GM23338 (cell line): Measurements from ENCODE around the gene DLST. TPM values are rescaled to one million over a fixed set of nuclear protein-coding genes. Genes with fewer than 3 reads are reported as not detected.

ENCODE experiments used
- ATAC-seq: fragments of 200-7000 bp; cut with Tn5 transposase; 3 replicates; pipeline ENCODE4 v1.9.1; 2020
- DNase-seq: peaks from one replicate; pipeline ENCODE4 v3.0.0-alpha.2; 2015; ENCODE audit warnings: low spot score
- H2AFZ ChIP-seq: fragments of 200-600 bp; sonication (generic); 2 replicates; pipeline ENCODE4 v1.8.0; 2016; ENCODE audit warnings: antibody characterized with exemption, mild to moderate bottlenecking, moderate library complexity
- H3F3A ChIP-seq: fragments of 200-600 bp; sonication (generic); replicated peaks from 2 replicates; pipeline ENCODE4 v1.8.0; 2017; ENCODE audit warnings: antibody characterized with exemption, mixed run types, low read depth
- H3K27ac ChIP-seq: fragments of 200-600 bp; sonication (generic); 2 replicates; pipeline ENCODE4 v1.6.1; 2016; ENCODE audit warnings: low read depth
- H3K27me3 ChIP-seq: fragments of 200-600 bp; sonication (generic); 2 replicates; pipeline ENCODE4 v1.8.0; 2016; ENCODE audit warnings: mild to moderate bottlenecking, mixed run types, moderate library complexity; ENCODE audit not compliant: insufficient read depth
- H3K36me3 ChIP-seq: fragments of 200-600 bp; sonication (generic); 2 replicates; pipeline ENCODE4 v1.8.0; 2016; ENCODE audit warnings: mild to moderate bottlenecking; ENCODE audit not compliant: insufficient read depth
- H3K4me1 ChIP-seq: fragments of 200-600 bp; sonication (generic); 2 replicates; pipeline ENCODE4 v1.8.0; 2016; ENCODE audit warnings: mild to moderate bottlenecking, moderate library complexity; ENCODE audit not compliant: insufficient read depth
- H3K4me2 ChIP-seq: fragments of 200-600 bp; sonication (generic); 2 replicates; pipeline ENCODE4 v1.7.1; 2017; ENCODE audit warnings: mixed run types
- H3K4me3 ChIP-seq: fragments of 200-600 bp; sonication (generic); 2 replicates; pipeline ENCODE4 v1.6.1; 2016; ENCODE audit warnings: mixed run types
- H3K79me2 ChIP-seq: fragments of 200-600 bp; sonication (generic); replicated peaks from 2 replicates; pipeline ENCODE4 v1.8.0; 2017; ENCODE audit warnings: mild to moderate bottlenecking; ENCODE audit not compliant: insufficient read depth
- H3K9me2 ChIP-seq: fragments of 200-600 bp; sonication (generic); 2 replicates; pipeline ENCODE4 v1.8.0; 2017; ENCODE audit not compliant: insufficient read depth
- H4K20me1 ChIP-seq: fragments of 200-600 bp; sonication (generic); replicated peaks from 2 replicates; pipeline ENCODE4 v1.8.0; 2017; ENCODE audit warnings: mild to moderate bottlenecking; ENCODE audit not compliant: insufficient read depth
- H3K27ac Mint-ChIP-seq: 2 replicates; pipeline ENCODE4 v1.8.0; 2020; ENCODE audit warnings: inconsistent platforms, mild to moderate bottlenecking, moderate library complexity, mixed read lengths
- H3K27me3 Mint-ChIP-seq: 3 replicates; pipeline ENCODE4 v1.8.0; 2022; ENCODE audit warnings: low read depth, mild to moderate bottlenecking, moderate library complexity, mixed read lengths, inconsistent platforms; ENCODE audit not compliant: insufficient read depth, poor library complexity
- H3K36me3 Mint-ChIP-seq: 3 replicates; pipeline ENCODE4 v1.8.0; 2021; ENCODE audit warnings: low read depth, mild to moderate bottlenecking, inconsistent platforms, moderate library complexity, mixed read lengths
- H3K4me1 Mint-ChIP-seq: 3 replicates; pipeline ENCODE4 v1.8.0; 2020; ENCODE audit warnings: mild to moderate bottlenecking, inconsistent platforms, mixed read lengths
- H3K4me3 Mint-ChIP-seq: 3 replicates; pipeline ENCODE4 v1.8.0; 2021; ENCODE audit warnings: moderate library complexity, mild to moderate bottlenecking, inconsistent platforms, mixed read lengths
- H3K9me3 Mint-ChIP-seq: 3 replicates; pipeline ENCODE4 v1.8.0; 2020; ENCODE audit warnings: moderate library complexity, mild to moderate bottlenecking, inconsistent platforms, mixed read lengths
- CREB1 ChIP-seq: fragments of 250-450 bp; sonication (Bioruptor Pico); IDR thresholded peaks from 2 replicates; pipeline ENCODE4 v1.5.0; 2020; ENCODE audit warnings: low read depth, mild to moderate bottlenecking, moderate library complexity
- CTCF ChIP-seq, 2 experiments: fragments of 200-600 bp in 1 of 2; sonication (generic) in 1 of 2; conservative IDR thresholded peaks; 2 replicates each; pipeline versions ENCODE4 v1.5.1 to v1.6.1; 2016 to 2017; ENCODE audit warnings: antibody characterized with exemption in 2 of 2, low read depth in 2 of 2, mild to moderate bottlenecking in 2 of 2, moderate library complexity in 1 of 2
- EZH2 ChIP-seq: fragments of 200-600 bp; sonication (generic); IDR thresholded peaks from one replicate; pipeline ENCODE4 v1.8.0; 2017; ENCODE audit warnings: antibody characterized with exemption, mild to moderate bottlenecking, low read depth; ENCODE audit not compliant: unreplicated experiment
- EZH2phosphoT487 ChIP-seq: fragments of 200-600 bp; sonication (generic); IDR thresholded peaks from one replicate; pipeline ENCODE4 v1.8.1; 2018; ENCODE audit warnings: antibody characterized with exemption; ENCODE audit not compliant: unreplicated experiment
- JUNB ChIP-seq: IDR thresholded peaks from one replicate; pipeline ENCODE4 v1.6.1; 2016; ENCODE audit warnings: antibody characterized with exemption; ENCODE audit not compliant: unreplicated experiment
- NANOG ChIP-seq: IDR thresholded peaks from 2 replicates; pipeline ENCODE4 v1.6.1; 2016; ENCODE audit warnings: antibody characterized with exemption, borderline replicate concordance
- POLR2AphosphoS5 ChIP-seq: IDR thresholded peaks from 2 replicates; pipeline ENCODE4 v1.6.1; 2016; ENCODE audit warnings: antibody characterized with exemption, low read depth
- REST ChIP-seq: IDR thresholded peaks from one replicate; pipeline ENCODE4 v1.6.1; 2018; ENCODE audit warnings: antibody characterized with exemption; ENCODE audit not compliant: unreplicated experiment
- STAT1 ChIP-seq: IDR thresholded peaks from one replicate; pipeline ENCODE4 v1.6.1; 2016; ENCODE audit warnings: antibody characterized with exemption; ENCODE audit not compliant: unreplicated experiment
- ZNF114 ChIP-seq: fragments of 250-450 bp; sonication (Bioruptor Pico); IDR thresholded peaks from 2 replicates; pipeline ENCODE4 v1.5.0; 2020; ENCODE audit warnings: mild to moderate bottlenecking, moderate library complexity
- ZNF331 ChIP-seq: fragments of 250-450 bp; sonication (Bioruptor Pico); IDR thresholded peaks from 2 replicates; pipeline ENCODE4 v1.5.0; 2020; ENCODE audit warnings: low read depth, mild to moderate bottlenecking, moderate library complexity
- ZNF462 ChIP-seq: fragments of 250-450 bp; sonication (Bioruptor Pico); IDR thresholded peaks from 2 replicates; pipeline ENCODE4 v1.5.0; 2020; ENCODE audit warnings: mild to moderate bottlenecking, moderate library complexity
- polyA plus RNA-seq: library from polyadenylated mRNA; unstranded; fragments of >200 nt; fragmentation: Nextera tagmentation; extraction: Ambion mirVana; gene quantifications from 2 replicates; pipeline ENCODE4 v1.2.1, GENCODE V29; 2016
- total RNA-seq: library from RNA; depleted of rRNA; stranded (reverse); fragments of >200 nt; shearing (Covaris generic); gene quantifications from 2 replicates; pipeline ENCODE4 v1.2.3, GENCODE V29; 2014
- TF ChIP-seq, protein P1 (sequence below): IDR thresholded peaks from 2 replicates; pipeline ENCODE4 v1.6.1; 2016; ENCODE audit warnings: antibody characterized with exemption

Gene DLST
- total and polyA plus RNA-seq, 2 experiments from 2014 or later, result 11.2 to 106 TPM

DNA sequence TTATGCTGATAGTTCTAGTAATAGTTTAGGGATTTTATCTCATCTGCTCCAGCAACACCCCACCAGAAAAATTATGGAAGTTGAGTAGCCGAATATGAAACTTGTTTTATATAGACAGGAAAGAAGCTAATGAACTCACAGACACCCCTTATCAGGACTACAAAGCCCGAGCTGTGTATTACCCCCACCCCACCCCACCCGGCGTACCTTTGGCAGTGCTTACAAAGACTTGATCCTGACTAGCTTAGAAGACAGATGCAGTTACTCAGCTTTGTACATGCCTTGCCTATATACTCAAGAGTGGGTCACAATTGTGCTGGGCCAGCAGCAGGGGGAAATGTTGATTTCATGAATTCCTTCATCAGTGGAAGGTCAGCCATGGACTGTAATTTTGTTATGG, 28.1 kb upstream of the DLST start:
- H3K27ac Mint-ChIP-seq, result no peak overlapping the region
- H3K27me3 Mint-ChIP-seq, result no peaks in the 10 kb centered on the region
- H3F3A ChIP-seq, result no peaks in the 10 kb centered on the region

More for the DNA sequence above, 28.1 kb upstream of the DLST start:
- Mint-ChIP-seq H3K4me1 (no peaks in the 10 kb centered on the region; the same call in 2 of the 3 replicates), H3K9me3 (no peaks in the 10 kb centered on the region), H3K4me3 (no peak overlapping the region), H3K36me3 (no peaks in the 10 kb centered on the region)
- Histone ChIP-seq H3K4me1 (no peaks in the 10 kb centered on the region), H3K27me3 (no peaks in the 10 kb centered on the region), H3K27ac (no peak overlapping the region), H3K9me2 (no peaks in the 10 kb centered on the region), H3K79me2 (no peaks in the 10 kb centered on the region), H3K4me3 (no peak overlapping the region), H4K20me1 (no peaks in the 10 kb centered on the region), H3K4me2 (no peak overlapping the region), H3K36me3 (no peaks in the 10 kb centered on the region), H2AFZ (no peak overlapping the region)
- TF ChIP-seq ZNF114 (CRISPR knock-in tag), result no peak
- TF ChIP-seq, protein P1, sequence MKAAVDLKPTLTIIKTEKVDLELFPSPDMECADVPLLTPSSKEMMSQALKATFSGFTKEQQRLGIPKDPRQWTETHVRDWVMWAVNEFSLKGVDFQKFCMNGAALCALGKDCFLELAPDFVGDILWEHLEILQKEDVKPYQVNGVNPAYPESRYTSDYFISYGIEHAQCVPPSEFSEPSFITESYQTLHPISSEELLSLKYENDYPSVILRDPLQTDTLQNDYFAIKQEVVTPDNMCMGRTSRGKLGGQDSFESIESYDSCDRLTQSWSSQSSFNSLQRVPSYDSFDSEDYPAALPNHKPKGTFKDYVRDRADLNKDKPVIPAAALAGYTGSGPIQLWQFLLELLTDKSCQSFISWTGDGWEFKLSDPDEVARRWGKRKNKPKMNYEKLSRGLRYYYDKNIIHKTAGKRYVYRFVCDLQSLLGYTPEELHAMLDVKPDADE, result no peak
- no peak for TF ChIP-seq NANOG
- no peak for TF ChIP-seq REST
- no peak for TF ChIP-seq CREB1 (CRISPR knock-in tag)
- no peak for TF ChIP-seq STAT1
- no peak for TF ChIP-seq EZH2phosphoT487
- TF ChIP-seq JUNB, result no peak
- no peak for TF ChIP-seq CTCF (conservative IDR thresholded peaks at IDR 0.05; ENCODE audit: low read depth in 2 of 2)
- TF ChIP-seq EZH2, result no peak
- TF ChIP-seq POLR2AphosphoS5, result no peak
- TF ChIP-seq ZNF331 (CRISPR knock-in tag), result no peak
- no peak for TF ChIP-seq ZNF462 (CRISPR knock-in tag)
- DNase-seq (no peak), ATAC-seq (no peak)
